BLaER1 treated with 17β-estradiol and CSF1 and Interleukin-3, amounts not matched to agents 10 nM and 100 nM (cell line): ENCODE measurements around the gene HPSE2.
A peak's percentile ranks its signal among the peaks of the same experiment; 100 is the strongest.

Experiments used
- H3K27ac ChIP-seq, 11 experiments: shearing (Covaris generic); formaldehyde crosslinking; 2 replicates each; pipeline ENCODE4 v1.8.1; 2022
- H3K27me3 ChIP-seq, 11 experiments: shearing (Covaris generic); formaldehyde crosslinking; 2 replicates each; pipeline ENCODE4 v1.8.1; 2022
- H3K36me3 ChIP-seq, 11 experiments: shearing (Covaris generic); formaldehyde crosslinking; 2 replicates each; pipeline ENCODE4 v1.8.1; 2022
- H3K4me1 ChIP-seq, 10 experiments: shearing (Covaris generic); formaldehyde crosslinking; 2 replicates each; pipeline ENCODE4 v1.8.1; 2022
- H3K4me2 ChIP-seq, 11 experiments: shearing (Covaris generic); formaldehyde crosslinking; 2 replicates each; pipeline ENCODE4 v1.8.1; 2022
- H3K4me3 ChIP-seq, 10 experiments: shearing (Covaris generic); formaldehyde crosslinking; 2 replicates each; pipeline ENCODE4 v1.8.1; 2022
- H3K9ac ChIP-seq, 11 experiments: shearing (Covaris generic); formaldehyde crosslinking; 2 replicates each; pipeline ENCODE4 v1.8.1; 2022
- H3K9me3 ChIP-seq, 11 experiments: shearing (Covaris generic); formaldehyde crosslinking; replicated peaks in 1 of 11; 2 replicates each; pipeline ENCODE4 v1.8.1; 2022
- H4K20me1 ChIP-seq, 11 experiments: shearing (Covaris generic); formaldehyde crosslinking; 2 replicates each; pipeline ENCODE4 v1.8.1; 2022
- Cebpa-rat ChIP-seq, 11 experiments: shearing (Covaris generic); IDR thresholded peaks; 2 replicates each; pipeline ENCODE4 v1.8.1; 2022

The HPSE2 gene

DNA sequence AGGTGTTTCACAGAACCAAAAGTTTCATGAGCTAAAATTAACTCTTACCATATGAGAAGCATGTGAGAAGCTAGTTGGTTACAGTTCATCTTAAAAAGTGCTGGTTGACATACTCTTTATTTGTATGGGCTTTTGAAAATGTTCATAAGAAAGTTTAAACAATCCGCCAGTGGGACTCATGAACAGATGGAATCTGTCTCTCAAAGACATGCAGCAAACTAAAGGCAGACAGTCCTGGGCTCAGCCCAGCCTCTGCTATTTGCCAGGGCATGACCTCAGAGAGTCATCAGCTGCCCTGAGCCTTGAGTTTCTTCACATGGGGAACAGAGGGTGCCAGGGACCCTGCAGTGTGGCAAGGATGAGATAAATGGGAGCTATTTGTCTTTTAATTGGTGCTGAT is 823.9 kb downstream of the HPSE2 start:
- Histone ChIP-seq H4K20me1 (peaks cover 0 to 16% (median 0%) of the 10 kb centered on the region in 11 experiments; a peak in 5 of 22 replicates), H3K9ac (no peak overlapping the region), H3K4me1 (peaks cover 21 to 40% (median 31%) of the 10 kb centered on the region in 10 experiments), H3K9me3 (no peaks in the 10 kb centered on the region), H3K36me3 (peaks cover 0 to 7% (median 5%) of the 10 kb centered on the region in 11 experiments; a peak in 13 of 22 replicates), H3K4me3 (no peak overlapping the region), H3K4me2 (peak overlapping the region in 5 of 11 experiments; percentile 7 to 49 (median 29); a peak in 6 of 22 replicates), H3K27ac (no peak overlapping the region), H3K27me3 (no peaks in the 10 kb centered on the region)
- TF ChIP-seq Cebpa-rat (IDR thresholded peaks at IDR 0.05) = no peak

DNA sequence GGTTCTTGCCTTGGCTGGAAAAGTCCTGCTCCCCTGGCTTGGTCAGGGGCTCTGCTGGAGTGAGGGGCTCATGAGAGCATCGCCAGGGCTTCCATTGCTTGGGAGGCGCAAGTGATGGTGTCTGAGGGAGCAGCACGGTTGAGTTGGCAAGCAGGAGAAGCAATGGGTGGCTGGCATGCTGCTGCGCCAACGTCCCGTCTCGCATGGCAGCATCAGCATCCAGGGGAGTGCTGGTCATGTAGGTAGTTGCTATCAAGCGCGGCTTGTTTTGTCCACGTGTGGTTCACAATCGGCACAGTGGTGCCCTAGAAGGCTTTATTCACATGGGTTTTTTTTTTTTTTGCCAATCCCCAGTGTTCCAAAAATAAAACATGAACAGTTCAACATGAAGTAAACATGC is 824.5 kb downstream of the HPSE2 start:
- Histone ChIP-seq H3K4me2 (peak overlapping the region in 4 of 11 experiments; percentile 18 to 49 (median 34); a peak in 6 of 22 replicates), H3K4me1 (peaks cover 21 to 40% (median 31%) of the 10 kb centered on the region in 10 experiments), H3K9me3 (no peaks in the 10 kb centered on the region), H3K27me3 (no peaks in the 10 kb centered on the region), H3K9ac (no peak overlapping the region), H3K36me3 (peaks cover 0 to under 1% (median 0%) of the 10 kb centered on the region in 11 experiments; a peak in 2 of 22 replicates), H3K4me3 (no peak overlapping the region), H3K27ac (no peak overlapping the region), H4K20me1 (peaks cover 0 to 11% (median 0%) of the 10 kb centered on the region in 11 experiments; a peak in 4 of 22 replicates)
- no peak for TF ChIP-seq Cebpa-rat (IDR thresholded peaks at IDR 0.05)

GRCh38 chr10:98410759-98411158 is 824.9 kb downstream of the HPSE2 start:
- Histone ChIP-seq H4K20me1 (peaks cover 0 to 7% (median 0%) of the 10 kb centered on the region in 11 experiments; a peak in 4 of 22 replicates), H3K27ac (no peak overlapping the region), H3K4me2 (peak overlapping the region in 2 of 11 experiments; percentile 39 to 49; a peak in 3 of 22 replicates), H3K9ac (no peak overlapping the region), H3K27me3 (no peaks in the 10 kb centered on the region), H3K4me1 (peaks cover 18 to 36% (median 29%) of the 10 kb centered on the region in 10 experiments), H3K36me3 (no peaks in the 10 kb centered on the region), H3K9me3 (no peaks in the 10 kb centered on the region), H3K4me3 (no peak overlapping the region)
- TF ChIP-seq Cebpa-rat (IDR thresholded peaks at IDR 0.05) = no peak

- Histone ChIP-seq H4K20me1 (peaks cover 0 to 2% (median 0%) of the 10 kb centered on the region in 11 experiments; a peak in 2 of 22 replicates), H3K36me3 (no peaks in the 10 kb centered on the region), H3K9ac (no peak overlapping the region), H3K9me3 (no peaks in the 10 kb centered on the region), H3K4me3 (no peak overlapping the region), H3K27ac (no peak overlapping the region), H3K4me2 (no peak overlapping the region), H3K4me1 (peaks cover 13 to 33% (median 23%) of the 10 kb centered on the region in 10 experiments), H3K27me3 (no peaks in the 10 kb centered on the region)
- no peak for TF ChIP-seq Cebpa-rat (IDR thresholded peaks at IDR 0.05)
Measured at GRCh38 chr10:98410135-98410743, 825.4 kb downstream of the HPSE2 start.

- no peaks in the 10 kb centered on the region for H3K36me3 ChIP-seq
- H3K4me2 ChIP-seq = no peak overlapping the region
- peaks cover 0 to 20% (median 11%) of the 10 kb centered on the region in 10 experiments; a peak in 15 of 20 replicates for H3K4me1 ChIP-seq
- H3K9me3 ChIP-seq = no peaks in the 10 kb centered on the region
- H4K20me1 ChIP-seq = no peaks in the 10 kb centered on the region; a peak in 1 of 22 replicates
- H3K27ac ChIP-seq = no peak overlapping the region
- H3K4me3 ChIP-seq = no peak overlapping the region
- TF ChIP-seq Cebpa-rat (IDR thresholded peaks at IDR 0.05) = no peak
- H3K9ac ChIP-seq = no peak overlapping the region
- no peaks in the 10 kb centered on the region for H3K27me3 ChIP-seq
Measured at GRCh38 chr10:98408799-98409198, 826.9 kb downstream of the HPSE2 start.

- Histone ChIP-seq H3K36me3 (no peaks in the 10 kb centered on the region), H3K4me2 (no peak overlapping the region), H4K20me1 (no peaks in the 10 kb centered on the region; a peak in 1 of 22 replicates), H3K9ac (no peak overlapping the region), H3K4me3 (no peak overlapping the region), H3K4me1 (peaks cover 0 to 20% (median 11%) of the 10 kb centered on the region in 10 experiments; a peak in 14 of 20 replicates), H3K27ac (no peak overlapping the region), H3K9me3 (no peaks in the 10 kb centered on the region), H3K27me3 (no peaks in the 10 kb centered on the region)
- no peak for TF ChIP-seq Cebpa-rat (IDR thresholded peaks at IDR 0.05)
Measured at GRCh38 chr10:98407744-98408241, 827.9 kb downstream of the HPSE2 start.
